SW480 (cell line): ENCODE data around the gene GLB1L2.

Experiments
- DNase-seq: peaks from one replicate; pipeline ENCODE4 v3.0.0-alpha.2; 2016; ENCODE audit warnings: low spot score

GLB1L2 gene

GRCh38 chr11:134406264-134407185 is 74.7 kb downstream of the GLB1L2 start:
- no peak for DNase-seq

- no peak for DNase-seq
Observed at GRCh38 chr11:134407321-134407828, 75.6 kb downstream of the GLB1L2 start.

- DNase-seq: no peak
Observed at GRCh38 chr11:134407923-134408322, 76.1 kb downstream of the GLB1L2 start.

- DNase-seq: no peak
Observed at GRCh38 chr11:134409552-134410429, 78.0 kb downstream of the GLB1L2 start.

GRCh38 chr11:134410766-134411165 is 79.0 kb downstream of the GLB1L2 start:
- DNase-seq: no peak

- peak; percentile 56 for DNase-seq
Observed at GRCh38 chr11:134412203-134413042, 80.6 kb downstream of the GLB1L2 start, which contains the start of gene B3GAT1. Gene B3GAT1, minus strand, starts transcription at chr11:134412242. Its CDS starts 24,583 bp downstream, at chr11:134387659.

GRCh38 chr11:134413043-134413825 is 81.4 kb downstream of the GLB1L2 start:
- DNase-seq: no peak

GRCh38 chr11:134413826-134414731 is 82.3 kb downstream of the GLB1L2 start:
- DNase-seq: no peak

- no peak for DNase-seq
Observed at GRCh38 chr11:134414766-134415765, 83.3 kb downstream of the GLB1L2 start.

GRCh38 chr11:134416726-134417125 is 84.9 kb downstream of the GLB1L2 start:
- DNase-seq: no peak

- no peak for DNase-seq
Observed at GRCh38 chr11:134417871-134418840, 86.4 kb downstream of the GLB1L2 start.

- no peak for DNase-seq
Observed at GRCh38 chr11:134423106-134423505, 91.3 kb downstream of the GLB1L2 start.

- DNase-seq: no peak
Observed at GRCh38 chr11:134425413-134425812, 93.6 kb downstream of the GLB1L2 start.
